ENCODE data around the gene C6orf132.

The C6orf132 gene

GRCh38 chr6:42113936-42114636, 28.3 kb downstream of the C6orf132 start:
- Histone ChIP-seq H3K4me1 (ENCODE audit: insufficient read depth, low read length, poor library complexity, severe bottlenecking) (no peaks in the 10 kb centered on the region), H3K79me2 (ENCODE audit: insufficient read depth, low read length) (no peaks in the 10 kb centered on the region), H3K9me3 (ENCODE audit: insufficient read depth, low read depth, low read length) (no peaks in the 10 kb centered on the region), H3F3A (ENCODE audit: low read depth) (no peaks in the 10 kb centered on the region), H3K4me2 (ENCODE audit: low read depth, low read length, poor library complexity, severe bottlenecking) (no peak overlapping the region), H4K20me1 (ENCODE audit: insufficient read depth, low read length, poor library complexity, severe bottlenecking) (no peaks in the 10 kb centered on the region), H3K27me3 (ENCODE audit: insufficient read depth, low read length, poor library complexity, severe bottlenecking) (no peaks in the 10 kb centered on the region), H2AFZ (ENCODE audit: low read length) (no peak overlapping the region), H3K36me3 (ENCODE audit: insufficient read depth, low read length) (no peaks in the 10 kb centered on the region), H3K9ac (ENCODE audit: low read depth, low read length, poor library complexity, severe bottlenecking) (no peak overlapping the region), H3K4me3 (ENCODE audit: low read length, poor library complexity, severe bottlenecking) (no peak overlapping the region), H3K9me2 (replicated peaks; ENCODE audit: low read depth, low read length) (no peaks in the 10 kb centered on the region)
- no peak for TF ChIP-seq EZH2phosphoT487 (IDR thresholded peaks at IDR 0.05; ENCODE audit: borderline replicate concordance)
- no peak for TF ChIP-seq CTCF (conservative IDR thresholded peaks at IDR 0.05; ENCODE audit: low read length)

GRCh38 chr6:42112351-42112750, 30.1 kb downstream of the C6orf132 start:
- no peak overlapping the region for H3K9ac ChIP-seq (ENCODE audit: low read depth, low read length, poor library complexity, severe bottlenecking)
- H3K4me2 ChIP-seq (ENCODE audit: low read depth, low read length, poor library complexity, severe bottlenecking), result no peak overlapping the region
- no peaks in the 10 kb centered on the region for H3K36me3 ChIP-seq (ENCODE audit: insufficient read depth, low read length)
- H3F3A ChIP-seq (ENCODE audit: low read depth), result no peaks in the 10 kb centered on the region
- H3K9me2 ChIP-seq (replicated peaks; ENCODE audit: low read depth, low read length), result no peaks in the 10 kb centered on the region
- TF ChIP-seq EZH2phosphoT487 (IDR thresholded peaks at IDR 0.05; ENCODE audit: borderline replicate concordance) (no peak), CTCF (conservative IDR thresholded peaks at IDR 0.05; ENCODE audit: low read length) (no peak)
- H3K4me1 ChIP-seq (ENCODE audit: insufficient read depth, low read length, poor library complexity, severe bottlenecking), result no peaks in the 10 kb centered on the region
- no peaks in the 10 kb centered on the region for H3K27me3 ChIP-seq (ENCODE audit: insufficient read depth, low read length, poor library complexity, severe bottlenecking)
- H4K20me1 ChIP-seq (ENCODE audit: insufficient read depth, low read length, poor library complexity, severe bottlenecking), result no peaks in the 10 kb centered on the region
- H3K9me3 ChIP-seq (ENCODE audit: insufficient read depth, low read depth, low read length), result no peaks in the 10 kb centered on the region
- no peak overlapping the region for H3K4me3 ChIP-seq (ENCODE audit: low read length, poor library complexity, severe bottlenecking)
- H3K79me2 ChIP-seq (ENCODE audit: insufficient read depth, low read length), result no peaks in the 10 kb centered on the region
- H2AFZ ChIP-seq (ENCODE audit: low read length), result no peak overlapping the region

- Histone ChIP-seq H3K9me3 (ENCODE audit: insufficient read depth, low read depth, low read length) (no peaks in the 10 kb centered on the region), H3K36me3 (ENCODE audit: insufficient read depth, low read length) (no peaks in the 10 kb centered on the region), H3F3A (ENCODE audit: low read depth) (no peaks in the 10 kb centered on the region), H3K27me3 (ENCODE audit: insufficient read depth, low read length, poor library complexity, severe bottlenecking) (no peaks in the 10 kb centered on the region), H3K4me1 (ENCODE audit: insufficient read depth, low read length, poor library complexity, severe bottlenecking) (peaks cover 1% of the 10 kb centered on the region), H4K20me1 (ENCODE audit: insufficient read depth, low read length, poor library complexity, severe bottlenecking) (no peaks in the 10 kb centered on the region), H3K9me2 (replicated peaks; ENCODE audit: low read depth, low read length) (no peaks in the 10 kb centered on the region), H3K9ac (ENCODE audit: low read depth, low read length, poor library complexity, severe bottlenecking) (no peak overlapping the region), H3K4me3 (ENCODE audit: low read length, poor library complexity, severe bottlenecking) (no peak overlapping the region), H3K79me2 (ENCODE audit: insufficient read depth, low read length) (0 out of 2 replicates have a peak, but pooled peaks cover 3% of the 10 kb centered on the region), H2AFZ (ENCODE audit: low read length) (no peak overlapping the region), H3K4me2 (ENCODE audit: low read depth, low read length, poor library complexity, severe bottlenecking) (no peak overlapping the region)
- no peak for TF ChIP-seq EZH2phosphoT487 (IDR thresholded peaks at IDR 0.05; ENCODE audit: borderline replicate concordance)
- TF ChIP-seq CTCF (conservative IDR thresholded peaks at IDR 0.05; ENCODE audit: low read length), result no peak
Observed at GRCh38 chr6:42110683-42111082, 31.7 kb downstream of the C6orf132 start.

All from Loucy (cell line).